IMR-90 (cell line): ENCODE measurements around the gene POFUT2. TPM values are rescaled to one million over a fixed set of nuclear protein-coding genes. Genes with fewer than 3 reads are reported as not detected.

Source experiments
- ATAC-seq: fragments of 200-7000 bp; cut with Tn5 transposase; 2 replicates; pipeline ENCODE4 v1.9.1; 2020; ENCODE audit warnings: low read depth, mild to moderate bottlenecking, moderate library complexity
- BruUV-seq: library from RNA; stranded (reverse); fragments of 400-500 nt; replicated peaks from 2 replicates; lab custom pipeline; 2021; lab: Mats Ljungman, UMichigan
- CTCF ChIA-PET: fragments of 300-600 bp; formaldehyde crosslinking; extraction: SDS; loops from one replicate; lab custom pipeline; 2021; ENCODE audit warnings: antibody characterized with exemption; lab: Yijun Ruan, JAX
- POLR2A ChIA-PET: fragments of 300-600 bp; sonication (Branson Sonifier 250); formaldehyde crosslinking; loops from one replicate; lab custom pipeline; 2022; ENCODE audit warnings: antibody characterized with exemption; ENCODE audit not compliant: unreplicated experiment; lab: Charles Lee
- DNase-seq: peaks from one replicate; pipeline ENCODE4 v3.0.0; 2013
- H2AFZ ChIP-seq: replicated peaks from 2 replicates; pipeline ENCODE3; 2013; ENCODE audit warnings: low read length, mild to moderate bottlenecking; ENCODE audit not compliant: poor library complexity
- H2AK5ac ChIP-seq: 2 replicates; pipeline ENCODE4 v1.6.1; 2013; ENCODE audit warnings: low read depth, low read length, inconsistent platforms
- H2AK9ac ChIP-seq: replicated peaks from 2 replicates; pipeline ENCODE3; 2013; ENCODE audit warnings: mild to moderate bottlenecking, low read depth, low read length, moderate library complexity; ENCODE audit not compliant: poor library complexity
- H2BK120ac ChIP-seq: 2 replicates; pipeline ENCODE4 v1.6.1; 2013; ENCODE audit warnings: low read depth, low read length, inconsistent platforms
- H2BK15ac ChIP-seq: 3 replicates; pipeline ENCODE4 v1.6.1; 2013; ENCODE audit warnings: low read depth, low read length, inconsistent platforms
- H2BK20ac ChIP-seq: 2 replicates; pipeline ENCODE4 v1.6.1; 2013; ENCODE audit warnings: low read depth, mild to moderate bottlenecking, inconsistent platforms, low read length, moderate library complexity
- H2BK5ac ChIP-seq: 2 replicates; pipeline ENCODE4 v1.6.1; 2013; ENCODE audit warnings: mild to moderate bottlenecking, low read depth, low read length, inconsistent platforms; ENCODE audit not compliant: poor library complexity, severe bottlenecking
- H3K14ac ChIP-seq: replicated peaks from 2 replicates; pipeline ENCODE4 v1.6.1; 2013; ENCODE audit warnings: low read depth, low read length, inconsistent platforms
- H3K18ac ChIP-seq: 2 replicates; pipeline ENCODE4 v1.6.1; 2013; ENCODE audit warnings: low read depth, low read length, control low read depth
- H3K23ac ChIP-seq: 2 replicates; pipeline ENCODE4 v1.6.1; 2013; ENCODE audit warnings: low read depth, low read length, inconsistent platforms
- H3K27ac ChIP-seq: 2 replicates; pipeline ENCODE4 v1.5.1; 2013; ENCODE audit warnings: mild to moderate bottlenecking, control low read depth, low read length; ENCODE audit not compliant: insufficient read depth
- H3K27me3 ChIP-seq: 2 replicates; pipeline ENCODE4 v1.6.1; 2013; ENCODE audit warnings: low read length; ENCODE audit not compliant: control insufficient read depth, insufficient read depth
- H3K36me3 ChIP-seq: 2 replicates; pipeline ENCODE4 v1.6.1; 2013; ENCODE audit warnings: low read length, mixed read lengths; ENCODE audit not compliant: control insufficient read depth, insufficient read depth
- H3K4ac ChIP-seq: 2 replicates; pipeline ENCODE4 v1.6.1; 2013; ENCODE audit warnings: low read depth, low read length, inconsistent platforms
- H3K4me1 ChIP-seq: 2 replicates; pipeline ENCODE4 v1.6.1; 2013; ENCODE audit warnings: low read length, mixed read lengths; ENCODE audit not compliant: control insufficient read depth, insufficient read depth
- H3K4me2 ChIP-seq: 2 replicates; pipeline ENCODE4 v1.6.1; 2013; ENCODE audit warnings: low read depth, mild to moderate bottlenecking, control low read depth, low read length, moderate library complexity
- H3K4me3 ChIP-seq: 2 replicates; pipeline ENCODE4 v1.5.1; 2013; ENCODE audit warnings: low read depth, mild to moderate bottlenecking, control low read depth, low read length, moderate library complexity; ENCODE audit not compliant: insufficient read depth
- H3K56ac ChIP-seq: 2 replicates; pipeline ENCODE4 v1.6.1; 2013; ENCODE audit warnings: low read length, inconsistent platforms; ENCODE audit not compliant: insufficient read depth; ENCODE audit errors: extremely low read depth
- H3K79me1 ChIP-seq, 2 experiments: 2 replicates each; pipeline ENCODE4 v1.6.1; 2013; ENCODE audit warnings: low read length in 2 of 2, inconsistent platforms in 1 of 2, low read depth in 1 of 2
- H3K9ac ChIP-seq: 2 replicates; pipeline ENCODE4 v1.6.1; 2013; ENCODE audit warnings: low read depth, low read length, control low read depth
- H3K9me1 ChIP-seq: 2 replicates; pipeline ENCODE4 v1.6.1; 2013; ENCODE audit warnings: low read length, inconsistent platforms; ENCODE audit not compliant: insufficient read depth
- H3K9me3 ChIP-seq: 2 replicates; pipeline ENCODE4 v1.6.1; 2013; ENCODE audit warnings: low read length; ENCODE audit not compliant: control insufficient read depth, insufficient read depth
- H4K20me1 ChIP-seq: 2 replicates; pipeline ENCODE4 v1.6.1; 2013; ENCODE audit warnings: low read length, inconsistent platforms; ENCODE audit not compliant: insufficient read depth
- H4K5ac ChIP-seq: 2 replicates; pipeline ENCODE4 v1.6.1; 2013; ENCODE audit warnings: mild to moderate bottlenecking, low read depth, low read length, control low read depth
- H4K8ac ChIP-seq, 2 experiments: 2 replicates each; pipeline ENCODE4 v1.6.1; 2013; ENCODE audit warnings: low read depth in 2 of 2, low read length in 2 of 2, control low read depth in 1 of 2, inconsistent platforms in 1 of 2
- H4K91ac ChIP-seq: 2 replicates; pipeline ENCODE4 v1.6.1; 2013; ENCODE audit warnings: low read depth, low read length, inconsistent platforms; ENCODE audit not compliant: insufficient read depth
- USF2 ChIP-seq: fragments of 150-350 bp; IDR thresholded peaks from 2 replicates; pipeline ENCODE4 v1.6.1; 2017; ENCODE audit warnings: mild to moderate bottlenecking, antibody characterized with exemption, low read length, low read depth
- WGBS, 2 experiments: methylation state at CpG; one replicate each; pipeline versions ENCODE4 v1.1.5 to v1.1.7; 2013; ENCODE audit warnings: missing lambda C conversion rate in 2 of 2; ENCODE audit not compliant: insufficient read length in 1 of 2; ENCODE audit errors: extremely low coverage in 2 of 2; 5-methylcytosine and 5-hydroxymethylcytosine counted together
- dilution Hi-C: fragments of 300-500 bp; cut with HindIII; formaldehyde crosslinking; loops from one replicate; pipeline ENCODE4 v1.14.3; 2018; ENCODE audit warnings: low sequenced_read_pairs; ENCODE audit not compliant: unreplicated experiment
- in situ Hi-C: fragments of 300-500 bp; cut with MboI; formaldehyde crosslinking; loops from 3 replicates; pipeline ENCODE4 v1.14.3; 2019; ENCODE audit warnings: low sequenced_read_pairs, inconsistent platforms, mixed read lengths
- intact Hi-C: fragments of 100-400 bp; cut with micrococcal nuclease; formaldehyde crosslinking; loops from 2 replicates; pipeline ENCODE4 v1.10.0; 2022
- polyA plus RNA-seq, 3 experiments: library from polyadenylated mRNA; depleted of rRNA; stranded (reverse); fragments of >200 nt; gene quantifications; 2 replicates each; pipeline ENCODE4 v1.2.3, GENCODE V29; 2012; ENCODE audit warnings: low replicate concordance in 1 of 3
- total RNA-seq: library from RNA; depleted of rRNA; stranded (reverse); fragments of >200 nt; gene quantifications from 2 replicates; pipeline ENCODE4 v1.2.3, GENCODE V29; 2012

Gene POFUT2
- total and polyA plus RNA-seq, 2 of the 4 experiments (the other 2 are of a cell fraction) = 18.8 to 59.3 TPM

GRCh38 chr21:45304945-45305344 is 17.2 kb upstream of the POFUT2 start:
- Histone ChIP-seq H4K8ac (no peak overlapping the region; a peak in 1 of 4 replicates), H2AK9ac (no peak overlapping the region), H4K20me1 (no peaks in the 10 kb centered on the region), H2BK20ac (no peak overlapping the region), H3K4ac (peak overlapping the region; percentile 40), H3K27ac (no peak overlapping the region), H3K4me2 (no peak overlapping the region), H3K79me1 (peaks cover 0 to 22% of the 10 kb centered on the region in 2 experiments; a peak in 2 of 4 replicates), H3K9me3 (no peaks in the 10 kb centered on the region), H4K91ac (peak overlapping the region; percentile 17; the same call in 1 of the 2 replicates), H2BK120ac (peak overlapping the region; percentile 63), H3K14ac (no peak overlapping the region), H3K23ac (no peak overlapping the region), H3K9ac (no peak overlapping the region), H4K5ac (no peak overlapping the region), H2AFZ (no peak overlapping the region), H3K36me3 (no peaks in the 10 kb centered on the region), H3K56ac (no peak overlapping the region), H2BK5ac (no peak overlapping the region), H2AK5ac (peak overlapping the region; percentile 88), H3K9me1 (peaks cover 21% of the 10 kb centered on the region), H3K4me1 (peaks cover 42% of the 10 kb centered on the region), H2BK15ac (no peak overlapping the region), H3K4me3 (no peak overlapping the region), H3K27me3 (no peaks in the 10 kb centered on the region), H3K18ac (no peak overlapping the region)
- CTCF ChIA-PET = no interaction called here
- intact Hi-C loops = no loop called here
- BruUV-seq = no TSS peak
- no peak for ATAC-seq
- TF ChIP-seq USF2 = no peak
- POLR2A ChIA-PET = no interaction called here
- DNase-seq = no peak
- WGBS, 2 experiments = 100% methylated on average over 2 of the region's 7 CpGs; no CpG with 5 or more reads in 1 of the 2 experiments
- in situ Hi-C loops = no loop called here
- dilution Hi-C loops = no loop called here
